Stomach (tissue), 9 donors: Measurements from ENCODE around the gene BNC2. TPM values are rescaled to one million over a fixed set of nuclear protein-coding genes. Genes with fewer than 3 reads are reported as not detected.

Source experiments
- DNase-seq, 2 donors: peaks; one replicate each; pipeline versions ENCODE4 v3.0.0 to v3.0.0-alpha.2; 2013 to 2019
- H3K27ac ChIP-seq, 5 donors: fragments of 200-600 bp in 4 of 5; sonication (generic) in 4 of 5; one replicate each; pipeline ENCODE4 v1.5.1; 2013 to 2019; ENCODE audit warnings: mild to moderate bottlenecking in 1 of 5, moderate library complexity in 1 of 5
- H3K27me3 ChIP-seq, 3 donors: fragments of 200-600 bp; sonication (generic); one replicate each; pipeline ENCODE4 v1.5.1; 2017 to 2019; ENCODE audit warnings: mixed run types in 1 of 3
- H3K36me3 ChIP-seq, 4 donors: fragments of 200-600 bp; sonication (generic); 1 replicate in 3 of 4; 2 replicates in 1 of 4; pipeline ENCODE4 v1.5.1; 2016 to 2019
- H3K4me1 ChIP-seq, 4 donors: fragments of 200-600 bp; sonication (generic); one replicate each; pipeline ENCODE4 v1.5.1; 2016 to 2019
- H3K4me3 ChIP-seq, 4 donors: fragments of 200-600 bp; sonication (generic) in 3 of 4; one replicate each; pipeline ENCODE4 v1.5.1; 2016 to 2019; ENCODE audit warnings: mild to moderate bottlenecking in 1 of 4
- H3K9me3 ChIP-seq, 4 donors: fragments of 200-600 bp; sonication (generic); one replicate each; pipeline ENCODE4 v1.5.1; 2016 to 2019
- EP300 ChIP-seq: sonication (generic); formaldehyde crosslinking; IDR thresholded peaks from one replicate; pipeline ENCODE4 v1.6.1; 2017; ENCODE audit warnings: antibody characterized with exemption
- POLR2A ChIP-seq, 4 donors: fragments of 450-650 bp; IDR thresholded peaks; one replicate each; pipeline ENCODE4 v1.6.1; 2016; ENCODE audit warnings: antibody characterized with exemption in 4 of 4, control low read depth in 2 of 4, mild to moderate bottlenecking in 1 of 4, moderate library complexity in 1 of 4
- POLR2AphosphoS5 ChIP-seq, 3 donors: sonication (generic); formaldehyde crosslinking; IDR thresholded peaks; one replicate each; pipeline ENCODE4 v1.6.1; 2016; ENCODE audit warnings: antibody characterized with exemption in 3 of 3
- WGBS, 5 donors: extraction: QIAGEN DNeasy Blood & Tissue Kit in 3 of 5; methylation state at CpG; one replicate each; pipeline versions ENCODE4 v1.1.5 to v1.1.7; 2013 to 2018; 5-methylcytosine and 5-hydroxymethylcytosine counted together
- intact Hi-C: fragments of 100-400 bp; cut with DNase I; formaldehyde crosslinking; loops from one replicate; pipeline ENCODE4 v1.15.1; 2023; ENCODE audit warnings: low total_unique reads
- polyA plus RNA-seq, 3 donors: library from polyadenylated mRNA; stranded (reverse); fragments of 200-250 nt; gene quantifications; one replicate each; pipeline ENCODE4 v1.2.3, GENCODE V29; 2013
- total RNA-seq, 5 donors: library from RNA; depleted of rRNA; stranded (reverse); fragments of >200 nt; gene quantifications; one replicate each; pipeline versions ENCODE4 v1.1.0 to v1.2.3, GENCODE V29; 2014 to 2016
- TF ChIP-seq, protein P1 (sequence below), 7 experiments: fragments of 450-650 bp in 4 of 7; fragments of 200-600 bp in 3 of 7; sonication (generic) in 3 of 7; IDR thresholded peaks; one replicate each; pipeline ENCODE4 v1.5.1; 2016 to 2019; ENCODE audit warnings: antibody characterized with exemption in 7 of 7, control low read depth in 2 of 7, mild to moderate bottlenecking in 1 of 7
- donor health status: healthy with polysubstance abuse.
- donor health status: Bipolar disorder and iron deficiency.
- donor health status: healthy.

Gene BNC2
- total and polyA plus RNA-seq, 8 donors: 1.1 to 60.7 (median 7.6) TPM

DNA sequence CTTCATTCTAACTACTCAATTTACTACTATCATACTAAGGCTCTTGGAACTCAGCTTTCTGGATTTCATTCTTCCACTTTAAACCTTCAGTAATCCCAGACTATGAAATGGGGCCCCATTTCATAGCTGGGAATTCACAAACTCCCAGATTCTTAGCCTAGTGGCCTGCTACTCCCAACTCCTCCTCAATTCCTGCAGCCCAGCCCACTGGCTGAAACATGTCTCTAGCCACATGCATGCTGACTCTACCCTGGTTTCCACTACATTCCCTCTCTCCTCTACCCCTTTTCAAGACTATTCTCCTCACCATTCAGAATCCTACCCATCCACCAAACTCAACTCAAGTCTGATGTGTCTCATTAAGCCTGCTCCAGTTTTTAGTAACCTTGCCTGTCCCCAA lies 370.6 kb downstream of the BNC2 start:
- Histone ChIP-seq H3K4me1 (peaks cover 0 to 4% (median 2%) of the 10 kb centered on the region in 4 donors), H3K4me3 (no peak overlapping the region), H3K27me3 (no peaks in the 10 kb centered on the region), H3K9me3 (no peaks in the 10 kb centered on the region), H3K27ac (no peak overlapping the region), H3K36me3 (no peaks in the 10 kb centered on the region)
- intact Hi-C loops: loop anchor here (10.0 kb wide), 1 partner anchor 55 kb away; no protein-coding TSS in a partner anchor
- no peak for DNase-seq
- TF ChIP-seq POLR2AphosphoS5 (IDR thresholded peaks at IDR 0.05) (no peak), EP300 (no peak), POLR2A (IDR thresholded peaks at IDR 0.05) (no peak)
- TF ChIP-seq, protein P1, sequence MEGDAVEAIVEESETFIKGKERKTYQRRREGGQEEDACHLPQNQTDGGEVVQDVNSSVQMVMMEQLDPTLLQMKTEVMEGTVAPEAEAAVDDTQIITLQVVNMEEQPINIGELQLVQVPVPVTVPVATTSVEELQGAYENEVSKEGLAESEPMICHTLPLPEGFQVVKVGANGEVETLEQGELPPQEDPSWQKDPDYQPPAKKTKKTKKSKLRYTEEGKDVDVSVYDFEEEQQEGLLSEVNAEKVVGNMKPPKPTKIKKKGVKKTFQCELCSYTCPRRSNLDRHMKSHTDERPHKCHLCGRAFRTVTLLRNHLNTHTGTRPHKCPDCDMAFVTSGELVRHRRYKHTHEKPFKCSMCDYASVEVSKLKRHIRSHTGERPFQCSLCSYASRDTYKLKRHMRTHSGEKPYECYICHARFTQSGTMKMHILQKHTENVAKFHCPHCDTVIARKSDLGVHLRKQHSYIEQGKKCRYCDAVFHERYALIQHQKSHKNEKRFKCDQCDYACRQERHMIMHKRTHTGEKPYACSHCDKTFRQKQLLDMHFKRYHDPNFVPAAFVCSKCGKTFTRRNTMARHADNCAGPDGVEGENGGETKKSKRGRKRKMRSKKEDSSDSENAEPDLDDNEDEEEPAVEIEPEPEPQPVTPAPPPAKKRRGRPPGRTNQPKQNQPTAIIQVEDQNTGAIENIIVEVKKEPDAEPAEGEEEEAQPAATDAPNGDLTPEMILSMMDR (IDR thresholded peaks at IDR 0.05): no peak

DNA sequence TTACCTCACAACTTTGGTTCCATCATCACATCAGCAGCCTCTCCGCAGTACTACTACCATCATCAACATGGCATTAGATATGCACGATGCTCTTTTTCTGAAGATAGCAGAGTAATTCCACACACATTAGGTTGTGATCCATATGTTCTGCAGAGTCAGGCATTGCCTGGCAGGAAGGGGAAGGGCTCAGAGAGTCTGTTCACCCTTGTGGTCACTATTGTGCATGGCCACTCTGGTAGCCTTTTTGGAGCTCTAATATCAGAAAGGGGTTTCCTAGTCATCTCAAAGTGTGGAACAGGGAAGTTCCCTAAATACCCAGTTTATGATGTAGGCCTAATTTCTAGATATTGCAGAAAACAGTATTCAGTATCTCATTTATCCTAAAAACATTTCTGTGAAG lies 373.6 kb downstream of the BNC2 start:
- no peaks in the 10 kb centered on the region for H3K27me3 ChIP-seq
- intact Hi-C loops: no loop called here

DNA sequence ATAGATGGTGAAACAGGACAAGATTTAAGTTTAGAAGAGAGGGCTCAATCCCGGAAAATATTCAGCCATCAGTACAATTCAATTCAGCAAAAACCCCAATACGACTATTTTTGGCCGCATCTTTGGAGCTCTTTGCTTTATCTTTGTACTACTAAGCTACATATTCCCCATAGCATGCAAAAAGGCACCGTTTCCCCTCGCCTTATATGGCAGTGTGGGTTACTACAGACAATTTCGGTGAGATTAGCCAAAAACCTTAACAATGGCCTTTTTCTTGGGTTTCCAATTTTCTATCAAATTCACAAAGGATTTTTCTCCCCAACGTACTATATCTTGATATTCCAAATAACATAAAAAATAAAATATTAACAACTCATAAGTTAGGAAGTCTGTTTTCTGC lies 382.6 kb downstream of the BNC2 start:
- DNase-seq: no peak
- H3K4me3 ChIP-seq: no peak overlapping the region
- TF ChIP-seq, protein P1 (IDR thresholded peaks at IDR 0.05): no peak
- no peak overlapping the region for H3K27ac ChIP-seq
- H3K4me1 ChIP-seq: peaks cover 0 to 8% (median 2%) of the 10 kb centered on the region in 4 donors
- no peaks in the 10 kb centered on the region for H3K36me3 ChIP-seq
- H3K27me3 ChIP-seq: no peaks in the 10 kb centered on the region
- no peaks in the 10 kb centered on the region for H3K9me3 ChIP-seq
- intact Hi-C loops: no loop called here
- WGBS, 5 donors: 64 to 80% (median 69%) methylated on average over 7 of the region's 7 CpGs

More for the DNA sequence above, 373.6 kb downstream of the BNC2 start:
- Histone ChIP-seq H3K36me3 (no peaks in the 10 kb centered on the region), H3K4me3 (no peak overlapping the region), H3K9me3 (no peaks in the 10 kb centered on the region), H3K4me1 (no peaks in the 10 kb centered on the region), H3K27ac (no peak overlapping the region)
- TF ChIP-seq POLR2A (IDR thresholded peaks at IDR 0.05): no peak
- TF ChIP-seq, protein P1 (IDR thresholded peaks at IDR 0.05): no peak
- TF ChIP-seq POLR2AphosphoS5 (IDR thresholded peaks at IDR 0.05): no peak
- no peak for TF ChIP-seq EP300
- DNase-seq: no peak
- WGBS, 5 donors: 94 to 99% (median 96%) methylated on average over 2 of the region's 2 CpGs

DNA sequence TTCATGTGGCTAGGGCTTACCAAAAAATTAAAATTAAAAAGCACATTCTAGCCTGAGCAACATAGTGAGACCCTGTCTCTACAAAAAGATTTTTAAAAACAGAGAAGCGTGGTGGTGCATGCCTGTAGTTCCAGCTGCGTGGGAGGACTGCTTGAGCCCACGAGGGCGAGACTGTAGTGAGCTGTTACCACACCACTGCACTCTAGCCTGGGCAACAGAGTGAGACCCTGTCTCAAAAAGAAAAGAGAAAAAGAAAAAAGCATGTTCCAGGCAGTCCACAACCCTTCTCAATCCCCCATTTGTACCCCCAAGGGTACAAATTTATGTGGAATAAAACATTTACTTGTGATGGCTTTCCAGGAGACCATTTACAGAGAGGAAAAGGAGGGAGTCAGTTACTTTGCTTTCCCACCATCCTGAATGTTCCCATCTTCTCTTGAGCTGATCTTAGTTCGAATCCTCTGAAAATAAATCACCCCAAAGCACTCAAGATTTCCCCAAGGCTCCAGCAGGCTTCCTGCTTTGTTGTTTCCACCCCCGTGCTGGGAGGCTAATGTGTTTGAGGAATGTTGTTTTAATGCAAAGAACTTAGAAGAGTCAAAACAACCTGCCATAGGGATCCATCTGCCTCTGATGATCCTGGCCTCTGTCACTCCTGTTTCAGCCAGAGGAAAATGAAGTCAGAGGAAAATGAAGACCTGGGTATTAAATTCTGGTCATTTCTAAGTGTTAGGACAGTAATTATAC lies 384.7 kb downstream of the BNC2 start:
- no peaks in the 10 kb centered on the region for H3K27me3 ChIP-seq
- no peak overlapping the region for H3K4me3 ChIP-seq
- WGBS, 5 donors: 72 to 80% (median 76%) methylated on average over 6 of the region's 6 CpGs
- DNase-seq: no peak
- no peak for TF ChIP-seq POLR2AphosphoS5 (IDR thresholded peaks at IDR 0.05)
- no peak for TF ChIP-seq EP300
- TF ChIP-seq POLR2A (IDR thresholded peaks at IDR 0.05): no peak
- TF ChIP-seq, protein P1 (IDR thresholded peaks at IDR 0.05): no peak
- H3K27ac ChIP-seq: no peak overlapping the region
- peaks cover 0 to 8% (median 2%) of the 10 kb centered on the region in 4 donors for H3K4me1 ChIP-seq
- H3K36me3 ChIP-seq: no peaks in the 10 kb centered on the region
- H3K9me3 ChIP-seq: no peaks in the 10 kb centered on the region
- intact Hi-C loops: no loop called here
